Prostate gland (tissue), 2 donors: Measurements from ENCODE around the gene RAB19.

Experiments used
- CTCF ChIP-seq, 4 experiments: fragments of 200-600 bp in 2 of 4; fragments of 450-650 bp in 2 of 4; sonication (generic) in 2 of 4; IDR thresholded peaks; 1 replicate in 3 of 4; 2 replicates in 1 of 4; pipeline ENCODE4 v1.5.1; 2016 to 2019; ENCODE audit warnings: antibody characterized with exemption in 4 of 4, mild to moderate bottlenecking in 2 of 4, moderate library complexity in 2 of 4
- POLR2A ChIP-seq: fragments of 450-650 bp; IDR thresholded peaks from one replicate; pipeline ENCODE4 v1.6.1; 2016; ENCODE audit warnings: antibody characterized with exemption, mild to moderate bottlenecking
- POLR2AphosphoS5 ChIP-seq: sonication (generic); formaldehyde crosslinking; IDR thresholded peaks from one replicate; pipeline ENCODE4 v1.6.1; 2017; ENCODE audit warnings: antibody characterized with exemption

GRCh38 chr7:140418653-140419052 lies 14.8 kb downstream of the RAB19 start:
- no peak for TF ChIP-seq CTCF (IDR thresholded peaks at IDR 0.05)
- no peak for TF ChIP-seq POLR2AphosphoS5
- TF ChIP-seq POLR2A = no peak
